ENCODE measurements around the gene RABGAP1L.

DNA sequence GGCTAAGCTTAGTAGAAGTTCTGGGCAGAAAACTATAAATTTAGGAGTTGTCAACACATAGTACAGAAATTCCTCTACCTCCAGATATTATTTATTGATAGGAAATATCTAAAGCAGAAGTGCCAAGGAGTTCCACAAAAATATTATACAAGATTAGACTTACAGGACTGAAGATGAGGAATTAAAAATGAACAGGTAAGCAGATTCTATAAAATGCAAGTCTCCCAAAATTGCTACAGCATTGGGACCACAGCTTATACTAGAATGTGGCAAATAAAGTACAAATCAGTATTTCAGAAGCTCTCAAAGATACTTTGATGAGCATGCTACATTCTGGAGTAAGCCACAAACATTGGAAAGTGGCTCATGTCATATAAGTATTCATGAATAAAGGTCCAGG is 790.3 kb downstream of the RABGAP1L start:
- TF ChIP-seq POLR2A (IDR thresholded peaks at IDR 0.05) (no peak), CTCF (IDR thresholded peaks at IDR 0.05) (no peak)

Data from thyroid gland (tissue), 4 donors.